Upper lobe of right lung (tissue), 1 donor: ENCODE measurements around the gene FAM234A. TPM values are rescaled to one million over a fixed set of nuclear protein-coding genes. Genes with fewer than 3 reads are reported as not detected.
A peak's percentile ranks its signal among the peaks of the same experiment; 100 is the strongest.
"Not testable (repeated sequence)": the region's sequence is repeated elsewhere in the genome, so short reads cannot be mapped to it uniquely, and the experiment has no call there.

ENCODE experiments used
- ATAC-seq: fragments of 200-7000 bp; cut with Tn5 transposase; one replicate; pipeline ENCODE4 v1.9.1; 2020; ENCODE audit warnings: mild to moderate bottlenecking, moderate library complexity
- DNase-seq: peaks from one replicate; pipeline ENCODE4 v3.0.0-alpha.2; 2020
- H3K27ac ChIP-seq: fragments of 200-600 bp; one replicate; pipeline ENCODE4 v1.8.0; 2022
- H3K27me3 ChIP-seq: fragments of 200-600 bp; one replicate; pipeline ENCODE4 v1.8.0; 2022; ENCODE audit warnings: mild to moderate bottlenecking
- H3K36me3 ChIP-seq: fragments of 200-600 bp; one replicate; pipeline ENCODE4 v1.8.0; 2022
- H3K4me1 ChIP-seq: fragments of 200-600 bp; one replicate; pipeline ENCODE4 v1.8.0; 2022
- H3K4me3 ChIP-seq: fragments of 200-600 bp; one replicate; pipeline ENCODE4 v1.8.0; 2022; ENCODE audit warnings: mild to moderate bottlenecking
- H3K9me3 ChIP-seq: fragments of 200-600 bp; one replicate; pipeline ENCODE4 v1.8.0; 2022
- CTCF ChIP-seq: fragments of 200-600 bp; IDR thresholded peaks from one replicate; pipeline ENCODE4 v1.8.0; 2022; ENCODE audit warnings: antibody characterized with exemption
- intact Hi-C: fragments of 100-400 bp; cut with DNase I; formaldehyde crosslinking; loops from one replicate; pipeline ENCODE4 v1.11.0; 2022
- total RNA-seq: library from RNA; stranded (reverse); fragmentation: NEBNext Ultra II Directional; extraction: Animal tissue kit (Norgen Biotek cat#: 25700); gene quantifications from one replicate; pipeline ENCODE4 v1.2.1, GENCODE V29; 2021
- donor health status: DM: no; HTN: yes; CAD: no; lungs with severe emphysema.

Gene FAM234A
- total RNA-seq, 1 donor from 2014 or later: 56.0 TPM

- Histone ChIP-seq H3K27me3 (no peaks in the 10 kb centered on the region), H3K4me3 (peak within 1 kb of the TSS; percentile 96), H3K27ac (peak within 1 kb of the TSS; percentile 96), H3K4me1 (peaks cover 11% of the 10 kb centered on the region), H3K36me3 (peaks cover 39% of the 10 kb centered on the region), H3K9me3 (no peaks in the 10 kb centered on the region)
- intact Hi-C loops: no loop called here
- ATAC-seq: peak; percentile 97
- DNase-seq: peak; percentile 94
- no peak for TF ChIP-seq CTCF
Measured at GRCh38 chr16:228852-229730, 5.5 kb upstream of the FAM234A start, which contains the start of gene LUC7L. Gene LUC7L (minus strand): TSS chr16:229449. CDS start chr16:229339, 110 bp downstream.

GRCh38 chr16:229731-230281 is 4.8 kb upstream of the FAM234A start:
- ATAC-seq (no peak), DNase-seq (no peak)
- H3K27me3 ChIP-seq: no peaks in the 10 kb centered on the region
- TF ChIP-seq CTCF: no peak
- peaks cover 11% of the 10 kb centered on the region for H3K4me1 ChIP-seq
- intact Hi-C loops: loop anchor here (10.0 kb wide), 1 partner anchor 125 kb away; the partner anchor contains the start of gene AXIN1
- peak overlapping the region; percentile 96 for H3K4me3 ChIP-seq
- peaks cover 32% of the 10 kb centered on the region for H3K36me3 ChIP-seq
- H3K9me3 ChIP-seq: no peaks in the 10 kb centered on the region
- H3K27ac ChIP-seq: peak overlapping the region; percentile 96

- intact Hi-C loops: loop anchor here (10.0 kb wide), 1 partner anchor 124 kb away; the partner anchor contains the start of gene AXIN1
Measured at GRCh38 chr16:230351-230750, 4.3 kb upstream of the FAM234A start.

GRCh38 chr16:230949-231348 is 3.7 kb upstream of the FAM234A start:
- no peak for DNase-seq
- Histone ChIP-seq H3K9me3 (no peaks in the 10 kb centered on the region), H3K4me3 (no peak overlapping the region), H3K27ac (no peak overlapping the region), H3K4me1 (peaks cover 11% of the 10 kb centered on the region), H3K27me3 (no peaks in the 10 kb centered on the region), H3K36me3 (peaks cover 20% of the 10 kb centered on the region)
- ATAC-seq: no peak
- TF ChIP-seq CTCF: no peak
- intact Hi-C loops: loop anchor here (10.0 kb wide), 1 partner anchor 124 kb away; the partner anchor contains the start of gene AXIN1

More at GRCh38 chr16:230351-230750, 4.3 kb upstream of the FAM234A start:
- not testable (repeated sequence) for H3K27me3 ChIP-seq, ATAC-seq, H3K9me3 ChIP-seq, H3K4me3 ChIP-seq, H3K27ac ChIP-seq, DNase-seq
- peaks cover 11% of the 10 kb centered on the region for H3K4me1 ChIP-seq
- H3K36me3 ChIP-seq: peaks cover 26% of the 10 kb centered on the region

GRCh38 chr16:239948-240277 is 5.3 kb downstream of the FAM234A start:
- ATAC-seq (no peak), DNase-seq (no peak)
- H3K9me3 ChIP-seq: no peaks in the 10 kb centered on the region
- TF ChIP-seq CTCF: no peak
- peak overlapping the region; percentile 0 for H3K27ac ChIP-seq
- no peaks in the 10 kb centered on the region for H3K27me3 ChIP-seq
- peaks cover 5% of the 10 kb centered on the region for H3K4me1 ChIP-seq
- intact Hi-C loops: loop anchor here (10.0 kb wide), 1 partner anchor 115 kb away; the partner anchor contains the start of gene AXIN1
- H3K4me3 ChIP-seq: no peak overlapping the region
- no peaks in the 10 kb centered on the region for H3K36me3 ChIP-seq

- Histone ChIP-seq H3K27me3 (no peaks in the 10 kb centered on the region), H3K9me3 (no peaks in the 10 kb centered on the region), H3K27ac (no peak overlapping the region), H3K36me3 (no peaks in the 10 kb centered on the region), H3K4me3 (no peak overlapping the region), H3K4me1 (peaks cover 5% of the 10 kb centered on the region)
- no peak for TF ChIP-seq CTCF
- no peak for ATAC-seq
- no peak for DNase-seq
- intact Hi-C loops: no loop called here
Measured at GRCh38 chr16:240559-240958, 5.9 kb downstream of the FAM234A start.
